Activated naive CD4-positive, alpha-beta T cell (primary cell): ENCODE results near the gene OCIAD1.
"Not testable (repeated sequence)": the region's sequence is repeated elsewhere in the genome, so short reads cannot be mapped to it uniquely, and the experiment has no call there.

Source experiments
- DNase-seq, 4 experiments: peaks; one replicate each; lab custom pipeline; 2025; lab: John Stamatoyannopoulos, UW

Gene OCIAD1

DNA sequence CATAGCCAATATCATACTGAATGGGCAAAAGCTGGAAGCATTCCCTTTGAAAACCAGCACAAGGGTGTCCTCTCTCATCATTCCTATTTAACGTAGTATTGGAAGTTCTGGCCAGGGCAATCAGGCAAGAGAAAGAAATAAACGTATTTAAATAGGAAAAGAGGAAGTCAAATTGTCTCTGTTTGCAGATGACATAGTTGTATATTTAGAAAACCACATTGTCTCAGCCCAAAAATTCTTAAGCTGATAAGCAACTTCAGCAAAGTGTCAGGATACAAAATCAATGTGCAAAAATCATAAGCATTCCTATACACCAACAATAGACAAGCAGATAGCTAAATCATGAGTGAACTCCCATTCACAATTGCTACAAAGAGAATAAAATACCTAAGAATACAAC is 9.5 kb upstream of the OCIAD1 start:
- DNase-seq: not testable (repeated sequence)

DNA sequence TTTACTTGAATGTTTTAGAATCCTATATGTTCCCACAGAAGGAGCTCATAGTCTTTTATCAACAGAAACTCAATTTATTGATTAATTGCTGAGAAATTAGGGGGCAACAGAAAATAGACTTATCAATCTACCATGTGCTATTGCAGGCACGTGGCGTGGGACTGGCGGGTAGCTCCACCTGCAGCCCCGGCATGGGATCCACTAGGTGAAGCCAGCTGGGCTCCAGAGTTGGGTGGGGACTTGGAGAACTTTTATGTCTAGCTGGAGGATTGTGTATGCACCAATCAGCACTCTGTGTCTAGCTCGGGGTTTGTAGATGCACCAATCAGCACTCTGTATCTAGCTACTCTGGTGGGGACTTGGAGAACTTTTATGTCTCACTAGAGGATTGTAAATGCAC is 3.3 kb upstream of the OCIAD1 start:
- no peak for DNase-seq

DNA sequence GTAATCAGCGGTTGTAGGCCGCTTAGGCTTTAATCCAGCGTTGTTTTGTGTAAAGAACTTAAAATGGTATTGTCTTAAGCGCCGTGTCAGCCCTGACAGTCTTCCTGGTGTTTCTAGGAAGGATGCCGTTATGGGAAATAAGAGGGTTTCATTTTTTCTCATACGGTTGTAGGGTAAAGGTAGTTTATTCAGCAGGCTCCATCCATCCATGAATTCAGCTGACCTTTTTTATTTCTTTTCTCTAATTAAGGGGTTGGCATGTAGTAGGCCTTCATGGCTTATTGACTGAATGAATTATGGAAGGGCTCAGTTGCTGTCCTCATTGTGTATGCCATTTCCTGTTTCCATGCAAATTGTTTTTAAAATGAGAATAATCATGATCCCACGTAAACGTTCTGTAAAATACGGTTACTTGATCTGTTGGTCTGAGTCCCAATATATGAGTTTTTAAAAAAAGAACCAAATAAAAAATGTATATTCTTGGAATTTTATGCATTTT is 693 bp downstream of the OCIAD1 start:
- no peak for DNase-seq

DNA sequence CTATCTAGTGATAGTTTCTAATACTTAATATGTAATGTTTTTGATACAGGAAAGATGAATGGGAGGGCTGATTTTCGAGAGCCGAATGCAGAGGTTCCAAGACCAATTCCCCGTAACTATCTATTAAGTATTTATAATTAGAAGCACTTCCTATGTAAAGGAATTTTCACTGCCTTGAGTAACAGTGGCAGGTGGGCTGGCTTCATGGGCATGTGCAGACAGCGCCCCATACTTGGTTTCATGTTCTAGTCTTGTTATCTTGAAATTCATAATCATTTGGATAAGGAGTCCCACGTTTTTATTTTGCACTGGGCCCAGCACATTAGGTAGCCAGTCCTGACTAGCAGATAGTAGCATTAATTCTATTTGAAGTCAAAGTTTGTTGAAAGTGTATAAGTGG is 1.7 kb downstream of the OCIAD1 start:
- DNase-seq: no peak

DNA sequence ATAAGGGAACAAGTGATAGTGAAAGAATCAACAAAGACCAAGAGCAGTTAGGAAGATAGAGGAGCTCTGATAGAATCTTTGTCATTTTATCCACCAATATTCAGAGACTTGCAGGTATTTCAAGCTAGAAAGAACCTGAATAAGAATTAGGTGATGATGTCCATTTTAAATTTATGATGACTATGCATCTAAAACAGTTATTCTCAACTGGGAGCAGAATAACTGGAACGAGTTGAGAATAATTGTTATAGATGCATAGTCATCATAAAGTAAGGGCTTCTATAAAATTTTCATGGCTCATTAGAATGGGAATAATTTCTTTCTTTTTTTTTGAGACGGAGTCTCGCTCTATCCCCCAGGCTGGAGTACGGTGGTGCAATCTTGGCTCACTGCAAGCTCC is 5.8 kb downstream of the OCIAD1 start:
- no peak for DNase-seq

DNA sequence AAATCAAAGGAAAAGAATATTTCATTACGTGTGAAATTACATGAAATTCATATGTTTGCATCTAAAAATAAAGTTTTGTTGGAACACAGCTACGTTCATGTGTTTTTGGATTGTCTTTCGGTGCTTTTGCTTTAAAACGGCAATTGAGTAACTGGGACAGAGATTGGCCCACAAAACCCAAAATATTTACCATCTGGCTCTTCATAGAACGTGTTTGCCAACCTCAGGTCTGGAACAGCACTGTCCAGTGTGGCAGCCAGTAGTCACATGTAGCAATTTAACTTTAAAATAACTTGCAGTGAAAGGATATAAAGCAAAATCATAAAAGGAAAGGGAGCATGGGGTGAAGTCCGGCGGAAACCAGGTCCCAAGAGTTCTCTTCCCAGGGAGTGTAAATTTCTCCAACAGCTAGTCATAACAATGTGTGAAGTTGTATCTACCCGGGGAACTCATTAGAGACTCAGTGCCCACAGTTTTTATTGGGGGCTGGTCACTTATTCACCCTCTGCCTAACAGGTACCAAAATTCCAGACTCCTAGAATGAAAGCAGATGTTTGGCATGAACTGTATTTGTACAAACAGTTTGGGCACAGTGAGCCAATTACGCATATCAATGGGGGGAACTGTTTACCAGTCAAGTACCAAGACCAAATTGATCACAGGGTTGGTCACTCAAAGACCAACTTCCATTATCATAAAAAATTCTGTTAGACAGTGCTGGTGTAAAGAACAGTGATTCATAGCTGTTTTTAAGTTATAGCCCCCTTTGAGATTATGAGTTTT is 10.3 kb downstream of the OCIAD1 start:
- no peak for DNase-seq

DNA sequence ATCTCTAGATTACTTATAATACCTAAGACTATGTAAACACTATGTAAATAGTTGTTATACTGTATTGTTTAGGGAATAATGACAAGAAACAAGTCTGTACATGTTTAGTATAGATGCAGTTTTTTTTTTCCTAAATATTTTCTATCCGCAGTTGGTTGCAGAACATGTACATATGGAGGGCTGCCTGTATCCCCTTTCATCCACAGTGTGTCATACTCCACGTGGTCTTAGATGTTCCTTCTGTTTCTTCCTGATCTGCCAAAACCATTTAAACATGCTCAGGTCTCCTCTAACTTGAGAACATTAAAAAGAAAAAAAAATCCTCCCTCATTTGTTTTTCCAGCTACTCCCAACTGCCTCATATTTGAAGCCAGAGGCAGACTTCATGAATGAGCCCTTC is 14.0 kb downstream of the OCIAD1 start:
- DNase-seq: no peak

DNA sequence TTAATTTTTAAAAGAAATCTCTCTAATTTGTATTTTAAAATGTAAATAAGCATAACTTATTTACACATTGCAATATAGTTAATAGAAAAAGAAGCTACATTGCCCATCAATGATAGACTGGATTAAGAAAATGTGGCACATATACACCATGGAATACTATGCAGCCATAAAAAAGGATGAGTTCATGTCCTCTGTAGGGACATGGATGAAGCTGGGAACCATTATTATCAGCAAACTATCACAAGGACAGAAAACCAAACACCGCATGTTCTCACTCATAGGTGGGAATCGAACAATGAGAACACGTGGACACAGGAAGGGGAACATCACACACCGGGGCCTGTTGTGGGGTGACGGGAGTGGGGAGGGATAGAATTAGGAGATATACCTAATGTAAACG is 17.9 kb downstream of the OCIAD1 start:
- not testable (repeated sequence) for DNase-seq

DNA sequence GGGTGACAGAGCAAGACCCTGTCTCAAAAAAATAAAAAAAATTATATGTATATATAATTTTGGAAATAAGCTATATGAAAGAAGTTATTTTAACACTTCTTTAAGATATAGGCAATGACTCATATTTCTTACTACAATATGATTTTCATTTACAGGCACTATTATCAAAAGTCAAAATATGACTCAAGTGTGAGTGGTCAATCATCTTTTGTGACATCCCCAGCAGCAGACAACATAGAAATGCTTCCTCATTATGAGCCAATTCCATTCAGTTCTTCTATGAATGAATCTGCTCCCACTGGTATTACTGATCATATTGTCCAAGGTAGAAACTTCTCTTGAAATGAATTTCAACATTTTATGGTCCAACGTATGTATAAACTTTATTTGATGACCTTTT is 20.8 kb downstream of the OCIAD1 start:
- DNase-seq: no peak

DNA sequence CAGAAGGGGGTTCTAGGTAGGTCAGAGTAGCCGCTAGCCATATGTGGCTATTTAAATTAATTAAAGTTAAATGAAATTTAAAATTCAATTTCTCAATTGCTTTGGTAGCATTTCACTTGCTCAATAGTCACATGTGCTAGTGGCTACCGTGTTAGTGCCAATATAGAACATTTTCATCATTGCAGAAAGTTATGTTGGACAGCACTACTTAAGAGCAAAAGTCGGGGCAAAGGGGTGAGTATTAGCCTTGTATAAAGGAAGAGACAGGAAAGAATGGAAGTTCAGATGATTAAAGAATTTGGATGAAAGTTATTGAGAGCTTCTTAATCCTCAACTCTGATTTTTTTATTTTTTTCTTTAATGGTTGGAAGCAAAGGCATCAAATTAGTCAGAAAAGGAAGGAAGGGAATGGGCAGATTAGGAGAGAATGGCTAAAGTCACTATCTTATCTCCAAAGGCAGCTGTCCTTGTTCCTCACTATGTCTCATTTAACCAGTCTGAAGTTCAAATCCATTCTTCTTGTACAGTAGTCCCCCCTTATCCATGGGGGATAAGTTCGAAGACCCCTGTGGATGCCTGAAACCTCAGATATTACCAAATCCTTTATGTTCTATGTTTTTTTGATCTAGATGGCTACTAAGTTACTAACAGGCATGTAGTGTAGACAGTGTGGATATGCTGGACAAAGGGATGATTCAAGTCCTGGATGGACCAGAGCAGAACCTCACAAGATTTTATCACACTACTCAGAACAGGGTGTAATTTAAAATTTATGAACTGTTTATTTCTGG is 22.9 kb downstream of the OCIAD1 start:
- DNase-seq: no peak

DNA sequence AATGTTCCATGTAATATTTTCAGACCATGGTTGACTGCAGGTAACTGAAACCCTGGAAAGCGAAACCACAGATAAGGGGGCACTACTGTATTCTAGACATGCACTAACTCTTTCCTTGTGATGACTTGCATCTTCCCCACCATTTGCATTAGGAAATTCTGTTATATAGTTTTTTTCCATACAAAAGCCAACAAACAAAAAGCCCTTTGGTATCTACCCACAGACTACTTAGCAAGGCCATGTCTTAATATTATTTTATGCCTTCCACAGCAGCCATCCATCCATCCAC is 23.5 kb downstream of the OCIAD1 start:
- DNase-seq: no peak

DNA sequence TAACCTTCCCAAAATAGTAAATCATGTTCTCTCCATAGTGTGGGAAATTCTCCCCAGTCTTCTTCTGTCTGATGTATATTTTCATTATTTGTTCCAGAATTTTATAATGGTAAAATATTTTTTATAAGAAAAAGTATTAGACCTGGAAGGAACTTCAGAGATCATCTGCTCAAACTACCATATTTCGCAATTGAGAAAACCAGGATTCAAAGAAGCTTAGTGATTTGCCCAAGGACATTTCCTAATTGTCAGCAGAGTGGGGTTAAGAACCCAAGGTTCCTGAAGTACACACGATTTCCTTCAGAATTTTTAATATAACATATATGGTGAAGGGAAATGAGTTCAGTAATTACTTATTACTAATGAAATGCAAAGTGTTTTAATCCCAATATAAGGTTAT is 24.1 kb downstream of the OCIAD1 start:
- DNase-seq: no peak

DNA sequence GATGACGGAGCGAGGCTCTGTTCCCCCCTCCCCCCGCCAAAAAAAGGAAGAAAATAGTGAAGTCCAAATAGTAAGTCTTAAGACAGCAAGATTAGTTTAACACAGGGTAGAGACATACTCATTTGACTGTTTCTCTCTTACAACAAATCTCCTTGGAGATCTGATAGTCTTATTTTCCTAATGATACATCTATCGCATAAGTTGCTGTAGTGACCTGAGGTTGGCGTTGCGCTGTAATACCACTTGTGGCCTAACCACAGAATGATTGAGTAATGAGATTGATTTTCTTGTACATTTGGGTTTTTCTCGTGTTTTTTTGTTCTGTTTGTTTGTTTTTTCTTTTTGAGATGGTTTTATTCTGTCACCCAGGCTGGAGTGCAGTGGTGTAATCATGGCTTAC is 27.2 kb downstream of the OCIAD1 start:
- DNase-seq: no peak

DNA sequence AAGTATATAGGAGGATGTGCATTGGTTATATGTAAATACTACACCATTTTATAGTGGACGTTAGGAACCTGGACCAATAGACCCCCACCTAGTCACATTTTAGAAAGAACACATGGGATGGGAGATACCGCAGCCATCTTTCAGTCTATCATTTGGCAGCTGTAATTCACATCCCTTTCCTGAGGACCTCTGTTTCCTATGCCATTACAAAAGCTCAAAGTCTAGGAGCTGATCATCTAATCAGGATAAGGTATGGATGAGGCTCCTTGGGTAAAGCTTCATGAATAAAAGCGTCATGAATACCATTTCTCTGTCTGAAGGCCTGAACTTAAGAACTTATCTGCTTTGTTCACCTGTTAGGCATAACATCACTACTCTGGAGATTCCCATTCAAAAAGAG is 31.1 kb downstream of the OCIAD1 start:
- no peak for DNase-seq

DNA sequence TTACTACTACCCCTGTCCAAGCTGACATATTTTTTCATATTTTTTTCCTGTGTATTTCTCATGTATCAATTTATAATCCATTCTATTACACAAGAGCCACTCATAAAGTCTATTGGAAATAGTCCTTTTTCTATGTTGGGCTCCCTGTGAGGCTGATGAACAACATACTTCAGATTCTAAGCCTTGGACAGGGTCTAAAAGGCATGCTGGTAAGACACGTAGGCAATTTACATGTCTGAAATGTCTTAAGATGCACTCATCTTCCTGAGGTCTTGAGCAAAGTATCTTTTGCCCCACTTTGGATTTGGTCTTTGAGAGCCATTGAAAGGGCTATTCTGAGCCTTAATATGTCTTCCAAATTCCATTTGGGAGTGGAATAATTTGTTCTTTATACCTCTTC is 31.8 kb downstream of the OCIAD1 start:
- DNase-seq: no peak

DNA sequence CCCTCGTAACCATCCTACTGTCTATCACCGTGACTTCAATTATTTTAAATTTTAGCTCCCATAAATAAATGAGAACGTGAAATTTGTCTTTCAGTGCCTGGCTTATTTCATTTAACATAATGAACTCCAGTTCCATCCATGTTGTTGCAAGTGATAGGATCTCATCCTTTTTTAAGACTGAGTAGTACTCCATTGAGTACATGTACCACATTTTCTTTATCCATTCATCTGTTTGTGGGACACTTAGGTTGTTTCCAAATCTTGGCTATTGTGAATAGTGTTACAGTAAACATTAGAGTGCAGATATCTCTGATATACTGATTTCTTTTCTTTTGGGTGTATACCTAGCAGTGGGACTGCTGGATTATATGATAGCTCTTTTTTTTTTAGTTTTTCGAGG is 32.8 kb downstream of the OCIAD1 start:
- DNase-seq: no peak

DNA sequence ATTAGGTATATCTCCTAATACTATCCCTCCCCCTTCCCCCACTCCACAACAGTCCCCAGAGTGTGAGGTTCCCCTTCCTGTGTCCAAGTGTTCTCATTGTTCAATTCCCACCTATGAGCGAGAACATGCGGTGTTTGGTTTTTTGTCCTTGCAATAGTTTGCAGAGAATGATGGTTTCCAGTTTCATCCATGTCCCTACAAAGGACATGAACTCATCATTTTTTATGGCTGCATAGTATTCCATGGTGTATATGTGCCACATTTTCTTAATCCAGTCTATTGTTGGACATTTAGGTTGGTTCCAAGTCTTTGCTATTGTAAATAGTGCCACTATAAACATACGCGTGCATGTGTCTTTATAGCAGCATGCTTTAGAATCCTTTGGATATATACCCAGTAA is 33.8 kb downstream of the OCIAD1 start:
- not testable (repeated sequence) for DNase-seq

DNA sequence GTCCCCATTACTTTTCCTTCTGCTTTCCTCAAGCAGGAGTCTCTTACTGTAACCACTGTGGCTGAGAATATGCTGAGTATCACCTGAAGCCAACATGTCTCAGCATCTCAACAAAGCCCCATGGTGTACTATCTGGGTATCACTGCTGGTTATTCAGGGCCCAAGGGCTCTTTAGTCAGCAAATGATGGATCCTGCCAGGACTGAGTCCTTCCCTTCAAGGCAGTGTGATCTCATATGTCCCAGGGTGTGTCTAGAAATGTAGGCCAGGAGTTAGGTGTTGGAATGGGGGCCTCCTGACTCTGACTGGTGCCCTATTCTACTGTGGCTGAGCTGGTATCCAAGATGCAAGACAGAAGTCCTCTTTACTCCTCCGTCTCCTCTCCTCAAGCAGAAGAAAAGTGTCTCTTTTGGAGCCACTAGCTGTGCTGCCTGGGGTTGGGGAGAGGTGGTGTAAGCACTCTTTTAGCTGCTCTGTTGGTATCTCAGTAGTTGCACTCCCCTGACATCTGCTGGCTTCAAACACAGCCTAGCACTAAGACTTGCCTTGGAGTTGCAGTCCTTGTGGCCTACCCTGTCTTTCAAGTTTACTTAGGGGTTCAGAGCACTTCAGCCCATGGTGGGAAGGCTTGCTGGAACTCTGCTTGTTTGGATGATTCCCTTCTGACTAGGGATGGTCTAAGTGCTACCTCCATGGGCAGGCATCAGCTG is 47.1 kb downstream of the OCIAD1 start:
- no peak for DNase-seq

DNA sequence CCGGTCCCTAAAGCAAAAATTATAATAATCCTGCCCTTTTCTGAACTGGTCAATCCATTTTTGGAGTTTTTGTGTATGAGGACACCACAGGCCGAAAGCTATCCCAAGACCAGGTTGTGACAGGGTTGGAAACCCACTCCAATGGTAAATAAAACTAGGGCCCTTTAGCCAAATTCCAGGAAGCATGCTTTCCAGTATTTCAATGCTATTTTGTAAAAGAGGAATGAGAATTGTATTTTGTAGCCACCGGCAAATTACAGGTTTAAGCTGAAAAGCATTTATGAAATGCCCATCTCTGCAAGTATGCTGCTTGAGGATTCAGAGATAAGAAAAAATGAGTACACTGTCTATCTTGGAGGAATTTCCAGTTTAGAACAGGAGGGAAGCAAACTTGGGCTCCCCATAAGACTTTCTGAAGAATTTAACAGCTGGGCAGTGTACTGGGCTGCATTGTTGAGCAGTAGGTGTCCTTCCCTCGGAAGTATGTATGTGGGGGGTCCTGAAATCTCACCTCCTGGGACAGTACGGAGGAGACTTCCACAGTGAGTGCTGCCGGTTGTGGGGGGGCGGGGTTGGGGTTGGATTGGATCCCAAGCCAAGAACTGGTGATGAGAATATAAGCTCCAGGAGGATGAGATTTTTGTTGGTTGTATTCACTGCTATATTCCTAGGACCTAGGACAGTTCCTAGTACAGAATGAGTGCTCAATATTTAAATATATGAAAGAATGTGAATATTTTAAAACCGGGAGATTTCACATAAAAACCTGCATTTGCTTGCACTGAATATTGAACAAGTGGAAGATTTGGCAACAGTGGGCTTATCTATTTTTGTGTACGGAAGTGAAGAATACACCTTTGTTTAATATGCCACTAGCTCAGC is 48.9 kb downstream of the OCIAD1 start:
- no peak for DNase-seq

DNA sequence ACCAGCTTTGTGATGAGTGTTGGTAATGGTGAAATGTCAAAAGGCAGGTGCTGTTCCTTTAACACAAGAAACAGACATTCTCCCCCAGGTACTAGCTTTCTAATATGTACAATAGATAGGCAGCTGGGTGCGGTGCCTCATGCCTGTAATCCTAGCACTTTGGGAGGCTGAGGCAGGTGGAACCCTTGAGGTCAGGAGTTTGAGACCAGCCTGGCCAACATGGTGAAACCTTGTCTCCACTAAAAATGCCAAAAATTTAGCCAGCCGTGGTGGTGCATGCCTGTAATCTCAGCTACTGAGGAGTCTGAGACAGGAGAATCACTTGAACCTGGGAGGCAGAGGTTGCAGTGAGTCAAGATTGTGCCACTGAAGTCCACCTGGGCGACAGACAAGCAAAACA is 50.8 kb downstream of the OCIAD1 start:
- DNase-seq: not testable (repeated sequence)

DNA sequence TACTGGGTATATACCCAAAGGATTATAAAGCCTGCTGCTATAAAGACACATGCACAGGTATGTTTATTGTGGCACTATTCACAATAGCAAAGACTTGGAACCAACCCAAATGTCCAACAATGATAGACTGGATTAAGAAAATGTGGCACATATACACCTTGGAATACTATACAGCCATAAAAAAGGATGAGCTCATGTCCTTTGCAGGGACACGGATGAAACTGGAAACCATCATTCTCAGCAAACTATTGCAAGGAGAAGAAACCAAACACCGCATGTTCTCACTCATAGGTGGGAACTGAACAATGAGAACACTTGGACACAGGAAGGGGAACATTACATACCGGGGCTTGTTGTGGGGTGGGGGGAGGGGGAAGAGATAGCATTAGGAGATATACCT is 58.9 kb downstream of the OCIAD1 start:
- not testable (repeated sequence) for DNase-seq

DNA sequence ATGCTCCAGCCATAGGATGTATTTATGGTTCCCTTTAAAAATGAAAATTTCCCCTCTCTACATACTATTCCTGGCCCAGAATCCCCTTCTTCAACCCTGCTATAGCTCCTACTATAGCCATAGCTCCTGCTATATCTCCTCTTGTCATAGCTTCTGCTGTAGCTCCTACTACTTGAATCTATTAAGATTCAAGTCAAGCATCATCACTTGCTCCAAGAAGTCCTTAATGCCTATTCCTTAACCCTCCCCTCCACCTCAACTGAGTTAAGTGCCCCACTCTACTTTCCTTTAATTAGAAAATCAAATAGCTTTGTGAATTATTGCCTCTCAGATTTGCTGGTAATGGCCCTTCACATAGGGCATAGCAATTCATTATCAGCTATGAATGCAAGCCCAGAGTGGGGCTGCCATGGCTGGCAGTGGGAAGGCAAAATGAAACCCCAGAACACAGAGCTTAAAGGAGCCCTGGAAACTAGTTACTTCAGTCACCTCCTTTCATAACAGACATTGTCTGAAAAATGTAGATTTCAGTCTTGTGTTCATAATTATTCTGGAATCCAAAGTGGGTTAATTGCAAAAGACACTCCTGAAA is 60.2 kb downstream of the OCIAD1 start:
- no peak for DNase-seq
